Mucosa of descending colon (tissue), 3 donors: ENCODE data around the gene CGNL1. TPM values are rescaled to one million over a fixed set of nuclear protein-coding genes. Genes with fewer than 3 reads are reported as not detected.

Experiments used
- ATAC-seq: fragments of 200-7000 bp; cut with Tn5 transposase; one replicate; pipeline ENCODE4 v1.9.1; 2020; ENCODE audit warnings: mild to moderate bottlenecking, moderate library complexity
- DNase-seq, 3 donors: peaks; one replicate each; pipeline ENCODE4 v3.0.0-alpha.2; 2020
- H3K36me3 ChIP-seq: fragments of 200-600 bp; one replicate; pipeline ENCODE4 v1.8.0; 2021; ENCODE audit warnings: low read depth, mild to moderate bottlenecking
- H3K4me1 ChIP-seq: fragments of 200-600 bp; one replicate; pipeline ENCODE4 v1.8.0; 2021; ENCODE audit warnings: low read depth, mild to moderate bottlenecking
- H3K4me3 ChIP-seq: fragments of 200-600 bp; one replicate; pipeline ENCODE4 v1.8.0; 2021; ENCODE audit warnings: mild to moderate bottlenecking
- H3K9me3 ChIP-seq: fragments of 200-600 bp; one replicate; pipeline ENCODE4 v1.8.0; 2021; ENCODE audit warnings: mild to moderate bottlenecking
- intact Hi-C, 2 donors: fragments of 100-400 bp; cut with DNase I in 1 of 2; cut with micrococcal nuclease in 1 of 2; formaldehyde crosslinking; loops; one replicate each; pipeline versions ENCODE4 v1.11.0 to v1.11.1; 2022; cut with DNase I, micrococcal nuclease
- total RNA-seq, 3 donors: library from RNA; stranded (reverse); fragmentation: NEBNext Ultra II Directional in 2 of 3; extraction: Animal tissue kit (Norgen Biotek cat#: 25700) in 2 of 3; gene quantifications; one replicate each; pipeline versions ENCODE4 v1.2.1 to v1.2.4, GENCODE V29; 2021 to 2023
- TF ChIP-seq, protein P1 (sequence below): fragments of 200-600 bp; IDR thresholded peaks from one replicate; pipeline ENCODE4 v1.8.0; 2022; ENCODE audit warnings: antibody characterized with exemption, mild to moderate bottlenecking
- donor health status: DM: no; HTN: no; CAD: no; lungs with moderate emphysema.
- donor health status: DM: no; HTN: no; CAD: no.
- donor health status: DM: no; HTN: yes; CAD: no.

Gene CGNL1
- total RNA-seq, 3 donors from 2014 or later = 3.3 to 4.5 (median 3.9) TPM

GRCh38 chr15:57503911-57504598, 127.8 kb downstream of the CGNL1 start:
- H3K9me3 ChIP-seq = no peaks in the 10 kb centered on the region
- TF ChIP-seq, protein P1, sequence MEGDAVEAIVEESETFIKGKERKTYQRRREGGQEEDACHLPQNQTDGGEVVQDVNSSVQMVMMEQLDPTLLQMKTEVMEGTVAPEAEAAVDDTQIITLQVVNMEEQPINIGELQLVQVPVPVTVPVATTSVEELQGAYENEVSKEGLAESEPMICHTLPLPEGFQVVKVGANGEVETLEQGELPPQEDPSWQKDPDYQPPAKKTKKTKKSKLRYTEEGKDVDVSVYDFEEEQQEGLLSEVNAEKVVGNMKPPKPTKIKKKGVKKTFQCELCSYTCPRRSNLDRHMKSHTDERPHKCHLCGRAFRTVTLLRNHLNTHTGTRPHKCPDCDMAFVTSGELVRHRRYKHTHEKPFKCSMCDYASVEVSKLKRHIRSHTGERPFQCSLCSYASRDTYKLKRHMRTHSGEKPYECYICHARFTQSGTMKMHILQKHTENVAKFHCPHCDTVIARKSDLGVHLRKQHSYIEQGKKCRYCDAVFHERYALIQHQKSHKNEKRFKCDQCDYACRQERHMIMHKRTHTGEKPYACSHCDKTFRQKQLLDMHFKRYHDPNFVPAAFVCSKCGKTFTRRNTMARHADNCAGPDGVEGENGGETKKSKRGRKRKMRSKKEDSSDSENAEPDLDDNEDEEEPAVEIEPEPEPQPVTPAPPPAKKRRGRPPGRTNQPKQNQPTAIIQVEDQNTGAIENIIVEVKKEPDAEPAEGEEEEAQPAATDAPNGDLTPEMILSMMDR = no peak
- no peak overlapping the region for H3K4me3 ChIP-seq
- intact Hi-C loops = no loop called here
- no peak for DNase-seq
- no peak for ATAC-seq
- peaks cover 22% of the 10 kb centered on the region for H3K4me1 ChIP-seq
- H3K36me3 ChIP-seq = no peaks in the 10 kb centered on the region

GRCh38 chr15:57504599-57504940, 128.3 kb downstream of the CGNL1 start:
- H3K9me3 ChIP-seq = no peaks in the 10 kb centered on the region
- intact Hi-C loops = no loop called here
- TF ChIP-seq, protein P1 = no peak
- DNase-seq (no peak), ATAC-seq (no peak)
- no peaks in the 10 kb centered on the region for H3K36me3 ChIP-seq
- peaks cover 22% of the 10 kb centered on the region for H3K4me1 ChIP-seq
- H3K4me3 ChIP-seq = no peak overlapping the region

- H3K4me3 ChIP-seq = no peak overlapping the region
- TF ChIP-seq, protein P1 = no peak
- intact Hi-C loops = no loop called here
- H3K9me3 ChIP-seq = no peaks in the 10 kb centered on the region
- DNase-seq = peak in 2 of 3 donors; percentile 37 to 40
- peak; percentile 69 for ATAC-seq
- H3K4me1 ChIP-seq = peaks cover 22% of the 10 kb centered on the region
- H3K36me3 ChIP-seq = no peaks in the 10 kb centered on the region
Observed at GRCh38 chr15:57505056-57505715, 128.9 kb downstream of the CGNL1 start.

- intact Hi-C loops = no loop called here
Observed at GRCh38 chr15:57505949-57506391, 129.7 kb downstream of the CGNL1 start.

GRCh38 chr15:57506422-57506821, 130.1 kb downstream of the CGNL1 start:
- ATAC-seq (no peak), DNase-seq (peak in 1 of 3 donors; percentile 32)
- Histone ChIP-seq H3K4me1 (peaks cover 22% of the 10 kb centered on the region), H3K4me3 (no peak overlapping the region), H3K36me3 (no peaks in the 10 kb centered on the region), H3K9me3 (no peaks in the 10 kb centered on the region)
- intact Hi-C loops = no loop called here
- TF ChIP-seq, protein P1 = no peak

More at GRCh38 chr15:57505949-57506391, 129.7 kb downstream of the CGNL1 start:
- TF ChIP-seq, protein P1 = no peak
- ATAC-seq = peak; percentile 83
- DNase-seq = peak; percentile 78 to 81 (median 79)
- H3K4me3 ChIP-seq = no peak overlapping the region
- H3K4me1 ChIP-seq = peaks cover 22% of the 10 kb centered on the region
- no peaks in the 10 kb centered on the region for H3K9me3 ChIP-seq
- H3K36me3 ChIP-seq = no peaks in the 10 kb centered on the region
